HG03064 (cell line): ENCODE measurements around the gene NAGLU.

ENCODE experiments used
- ATAC-seq: cut with Tn5 transposase; IDR thresholded peaks from one replicate; pipeline ENCODE4 v1.9.1; 2021; ENCODE audit warnings: low read depth; ENCODE audit not compliant: unreplicated experiment

The NAGLU gene

GRCh38 chr17:42536048-42536371 is at the start of gene NAGLU:
Gene NAGLU, plus strand, starts transcription at chr17:42536241. Its CDS starts 32 bp downstream, at chr17:42536273.
- ATAC-seq: peak; percentile 63

DNA sequence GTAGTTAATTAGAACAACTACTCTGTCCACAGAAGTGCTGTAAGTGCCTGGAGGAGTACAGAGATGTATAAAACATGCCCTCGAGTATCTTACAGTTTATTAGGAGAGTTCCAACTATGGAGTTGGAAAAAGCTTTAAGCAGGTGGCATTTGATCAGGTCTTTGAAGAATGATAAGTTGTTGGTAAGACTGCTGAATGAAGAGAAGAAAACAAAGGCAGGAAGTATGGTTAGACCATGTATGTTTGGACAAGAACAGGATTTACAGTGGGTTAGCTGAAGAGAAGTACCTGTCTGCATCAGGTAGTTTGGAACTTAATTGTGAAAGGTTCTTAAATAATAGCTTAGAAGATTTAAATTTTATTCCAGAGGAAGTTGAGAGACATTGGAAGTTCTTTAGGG is 48.0 kb upstream of the NAGLU start:
- ATAC-seq: no peak

DNA sequence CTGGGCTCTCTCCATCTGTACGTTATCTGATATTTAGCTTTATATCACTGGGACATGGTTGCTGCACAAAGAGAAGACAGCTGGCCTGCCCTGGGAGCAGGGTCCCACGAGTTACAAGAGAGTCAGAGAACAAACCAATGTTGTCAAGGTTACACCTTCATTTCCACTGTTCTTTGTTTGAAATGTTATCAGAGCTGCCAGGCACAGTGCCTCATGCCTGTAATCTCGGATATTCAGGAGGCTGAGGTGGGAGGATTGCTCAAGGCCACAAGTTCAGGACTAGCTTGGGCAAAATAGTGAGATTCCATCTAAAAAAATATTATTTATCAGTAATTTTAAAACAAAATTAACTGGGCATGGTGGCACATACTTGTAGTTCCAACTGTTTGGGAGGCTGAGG is 42.7 kb upstream of the NAGLU start:
- ATAC-seq: no peak

- ATAC-seq: no peak
Measured at GRCh38 chr17:42494673-42495072, 41.4 kb upstream of the NAGLU start.

- no peak for ATAC-seq
Measured at GRCh38 chr17:42498828-42499227, 37.2 kb upstream of the NAGLU start.

DNA sequence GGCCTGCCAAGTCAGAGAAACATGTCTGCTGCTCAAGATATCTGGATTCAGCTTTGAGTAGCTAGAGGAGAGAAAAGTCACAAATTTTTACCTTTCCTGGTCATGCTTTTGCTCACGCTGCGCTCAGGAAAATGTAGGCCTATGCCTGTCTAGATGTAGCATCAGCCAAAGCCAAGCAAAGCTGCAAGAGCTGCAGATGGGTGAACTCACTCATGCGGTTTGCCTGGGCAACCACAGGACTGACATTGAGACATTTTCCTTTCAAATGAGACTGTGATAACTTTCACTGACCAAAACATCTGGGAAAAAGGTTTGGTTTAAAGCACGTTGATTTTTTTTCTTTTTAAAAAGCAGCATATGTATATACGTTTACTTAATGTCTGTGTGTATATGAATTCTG is 34.0 kb upstream of the NAGLU start:
- ATAC-seq: no peak

DNA sequence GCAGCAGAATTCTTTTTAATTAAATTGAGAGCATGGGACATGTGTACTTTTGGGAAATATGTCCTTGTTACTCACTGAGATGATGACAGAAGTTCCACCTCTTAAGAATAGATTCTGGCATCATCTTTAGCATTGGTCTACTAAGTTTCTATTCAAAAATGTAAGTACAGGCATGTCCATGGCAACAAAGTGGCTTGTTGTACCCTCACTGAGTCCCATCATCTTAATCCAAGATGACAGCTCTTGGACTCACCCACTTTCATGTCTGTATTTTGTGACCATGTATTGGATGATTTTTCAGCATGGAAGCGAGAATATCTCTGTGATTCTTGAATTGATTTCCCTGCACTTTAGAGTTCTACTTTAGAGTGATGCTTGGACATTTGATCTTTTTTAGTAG is 33.1 kb upstream of the NAGLU start:
- no peak for ATAC-seq

DNA sequence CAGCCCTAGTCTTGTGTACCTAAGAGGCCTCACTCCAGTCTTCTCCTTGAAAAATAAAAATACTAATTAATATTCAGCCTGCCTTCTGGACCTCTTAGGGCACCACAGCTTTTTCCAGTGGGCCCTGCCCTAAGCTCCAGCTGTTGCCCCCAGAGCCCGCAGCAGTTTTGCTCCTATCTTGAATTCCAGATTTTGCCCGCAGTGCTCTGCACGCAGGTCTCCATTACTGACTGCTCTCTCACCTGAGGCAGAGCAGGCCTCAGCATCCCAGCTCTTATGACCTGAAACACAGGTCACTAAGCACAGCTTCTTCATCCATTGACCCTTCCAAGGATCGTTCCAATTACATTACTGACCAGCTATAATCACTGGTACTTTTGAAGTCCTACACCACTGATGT is 28.4 kb upstream of the NAGLU start:
- no peak for ATAC-seq

- no peak for ATAC-seq
Measured at GRCh38 chr17:42508426-42509165, 27.4 kb upstream of the NAGLU start.

DNA sequence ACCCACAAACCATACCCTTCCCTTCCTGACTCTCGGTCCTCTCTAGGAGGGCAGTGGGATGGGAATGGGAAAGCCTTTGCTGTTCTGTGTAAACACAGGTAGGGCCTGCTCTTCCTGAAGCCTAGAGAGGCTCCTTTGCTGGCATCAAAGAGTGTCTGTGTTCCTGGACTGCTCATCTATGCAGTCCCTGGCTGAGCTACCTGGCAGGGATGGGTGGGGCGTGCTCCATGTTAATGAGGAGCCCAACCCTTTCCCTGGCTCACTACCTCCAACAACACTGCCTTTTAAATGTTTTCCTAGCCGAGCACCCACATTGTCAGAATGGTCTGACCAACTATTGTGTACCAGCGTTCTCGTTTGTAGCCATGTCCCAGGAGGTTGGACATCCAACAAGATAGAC is 26.6 kb upstream of the NAGLU start:
- no peak for ATAC-seq

DNA sequence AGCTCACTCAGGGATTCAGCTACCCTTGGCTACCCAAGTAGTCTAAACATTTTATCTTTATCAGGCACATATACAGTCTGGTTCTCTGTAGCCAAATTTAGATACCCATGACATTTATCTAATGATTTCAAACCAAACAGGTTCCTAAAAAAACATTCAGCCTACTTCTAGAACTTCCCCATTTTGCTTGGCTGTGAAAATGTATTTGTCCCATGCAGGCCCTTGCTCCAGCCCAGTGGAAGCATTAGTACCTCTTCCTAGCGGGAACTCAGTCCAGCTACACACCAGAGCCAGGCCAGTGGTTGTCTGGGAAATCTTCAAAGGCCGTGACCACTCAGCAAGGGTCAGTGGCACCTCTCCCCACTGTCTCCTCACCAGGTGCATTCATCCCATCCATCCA is 26.2 kb upstream of the NAGLU start:
- no peak for ATAC-seq

DNA sequence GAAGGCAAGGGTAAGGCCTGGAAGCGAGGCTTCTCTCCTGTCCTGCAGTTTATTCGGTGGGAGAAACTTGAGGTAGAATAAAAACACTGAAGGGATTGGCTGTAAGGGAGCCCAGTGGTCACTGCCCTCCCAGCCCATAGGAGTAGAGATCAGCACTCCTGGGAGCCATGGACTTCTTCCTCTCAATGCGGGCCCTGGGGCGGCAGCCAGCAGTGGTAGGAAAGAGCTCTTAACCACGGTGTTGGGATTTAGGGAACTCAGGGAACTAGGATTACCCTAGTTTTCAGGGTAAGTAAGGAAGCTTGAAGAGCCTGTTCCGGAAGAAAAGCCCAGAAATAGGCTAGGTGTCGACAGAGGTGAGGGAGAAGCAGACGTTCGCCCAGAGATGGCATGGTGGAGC is 23.8 kb upstream of the NAGLU start:
- no peak for ATAC-seq

DNA sequence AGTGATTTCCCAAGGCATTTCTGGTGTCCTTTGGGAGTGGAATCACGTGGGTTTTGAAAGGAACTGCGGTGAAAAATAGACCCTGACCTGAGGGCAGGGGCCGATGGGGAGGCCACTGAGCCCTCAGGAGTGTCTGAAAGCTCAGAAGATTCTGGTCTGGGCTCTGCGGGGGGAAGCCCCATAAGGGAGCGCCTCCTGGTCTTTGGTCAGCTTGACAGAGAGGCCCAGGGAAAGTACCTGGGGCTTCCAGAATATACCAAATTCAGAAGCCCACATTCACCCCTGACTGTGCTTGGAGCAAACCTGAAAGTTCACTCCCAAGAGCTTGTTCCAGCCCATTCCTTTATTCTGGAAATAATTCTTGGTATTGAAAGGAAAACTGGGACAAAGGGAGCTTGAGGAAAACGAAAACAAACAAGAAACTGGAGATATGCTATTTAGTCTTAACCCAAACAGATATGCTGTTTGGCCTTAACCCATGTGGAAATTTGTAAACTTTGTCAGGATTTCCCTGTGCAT is 23.2 kb upstream of the NAGLU start:
- ATAC-seq: no peak

GRCh38 chr17:42513686-42514085 is 22.4 kb upstream of the NAGLU start:
- ATAC-seq: no peak

DNA sequence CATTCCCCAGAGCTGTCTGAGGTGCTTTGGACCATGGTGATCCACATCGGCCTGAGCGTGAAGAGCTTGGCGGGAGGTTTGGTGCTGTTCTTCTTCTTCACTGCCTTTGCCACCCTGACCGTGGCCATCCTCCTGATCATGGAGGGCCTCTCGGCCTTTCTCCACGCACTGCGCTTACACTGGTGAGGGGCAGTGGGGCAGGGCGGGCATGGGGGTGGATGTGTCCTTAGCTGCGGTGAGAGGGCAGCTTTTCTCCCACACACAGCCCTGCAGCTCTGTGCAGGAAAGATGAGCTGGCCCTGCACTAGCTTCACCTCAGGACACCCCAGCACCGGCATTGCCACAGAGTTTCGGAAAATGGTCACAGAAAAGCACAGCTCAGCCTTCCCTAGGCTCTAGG is 21.8 kb upstream of the NAGLU start:
- ATAC-seq: no peak

GRCh38 chr17:42514867-42515266 is 21.2 kb upstream of the NAGLU start:
- no peak for ATAC-seq

GRCh38 chr17:42517516-42517915 is 18.5 kb upstream of the NAGLU start:
- no peak for ATAC-seq

DNA sequence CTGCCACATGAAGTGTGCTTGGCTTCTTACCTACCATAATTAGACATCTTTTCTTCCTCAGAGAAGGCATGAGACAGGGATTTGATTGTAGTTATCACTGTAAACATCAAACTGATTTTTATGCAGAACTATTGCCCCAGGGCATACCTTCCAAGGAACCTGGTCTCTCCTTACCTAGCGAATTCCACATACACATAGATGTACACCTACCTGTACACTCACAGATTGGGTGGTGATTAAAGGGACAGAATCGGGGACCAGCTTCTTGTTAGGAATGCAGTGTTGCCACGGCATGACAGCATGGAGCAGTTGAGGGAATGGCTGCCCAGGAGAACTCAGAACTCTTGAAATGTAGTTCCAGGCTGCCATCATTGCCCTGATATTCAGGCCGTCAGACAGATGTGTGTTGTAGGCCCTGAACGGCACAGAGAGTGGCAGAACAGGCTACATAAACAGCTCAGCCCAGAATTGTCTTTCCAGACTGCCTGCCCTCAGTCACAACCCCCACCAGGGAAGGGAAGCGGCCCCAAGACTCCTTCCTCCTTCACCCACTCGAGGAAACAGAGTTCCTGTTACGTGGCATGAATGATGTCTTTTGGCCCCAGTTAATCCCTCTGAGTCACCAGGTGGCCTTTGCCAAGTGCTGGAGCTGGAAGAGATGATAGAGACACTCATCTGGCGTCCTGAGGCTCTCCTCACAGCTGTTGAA is 17.8 kb upstream of the NAGLU start:
- ATAC-seq: no peak

- ATAC-seq: no peak
Measured at GRCh38 chr17:42518755-42519545, 17.1 kb upstream of the NAGLU start.

DNA sequence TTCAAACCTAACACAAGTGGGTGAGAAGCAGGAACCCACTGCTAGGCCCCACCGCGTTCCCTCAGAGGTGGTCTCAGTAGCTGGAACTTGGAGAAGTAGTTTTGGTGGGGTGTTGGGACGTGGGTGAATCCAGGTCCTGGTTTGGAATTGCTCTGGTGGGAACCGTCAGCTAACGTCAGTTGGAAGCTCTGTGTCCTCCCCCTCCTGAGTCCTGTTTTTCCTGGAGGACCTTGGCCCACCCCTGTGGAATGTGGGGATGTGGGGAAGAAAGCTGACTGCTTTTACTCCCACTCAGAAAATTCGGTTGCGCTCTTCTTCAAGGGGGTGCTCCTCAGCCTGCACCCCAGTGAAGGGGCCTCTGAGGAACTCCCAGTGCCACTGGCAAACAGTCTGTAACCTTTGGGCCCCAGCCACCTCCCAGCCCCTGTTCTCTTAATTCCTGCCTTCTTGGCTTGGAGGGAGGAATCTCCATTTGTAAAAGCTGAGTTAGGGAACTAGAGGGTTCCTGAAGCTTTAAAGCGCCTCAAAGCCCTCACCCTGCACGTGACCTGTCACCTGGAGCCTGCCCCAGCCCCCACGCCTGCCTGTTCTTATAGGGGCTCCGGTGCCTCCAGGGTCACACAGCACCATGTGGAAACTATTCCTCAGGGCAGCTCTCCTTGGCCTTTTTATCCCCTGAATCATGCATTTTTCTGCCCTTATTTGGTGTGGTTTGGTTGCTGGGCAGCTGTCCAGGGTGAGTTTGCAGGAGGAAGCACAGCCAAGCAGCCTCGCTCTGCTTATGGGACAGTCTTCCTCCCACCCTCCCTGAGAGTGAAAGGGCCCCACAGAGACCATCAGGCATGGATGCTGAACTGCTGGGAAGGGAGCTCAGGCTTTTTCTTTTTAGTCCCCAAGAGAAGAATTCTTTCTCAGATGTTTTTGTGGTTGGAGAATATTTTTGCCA is 16.2 kb upstream of the NAGLU start:
- no peak for ATAC-seq
